ENCODE measurements around the gene CACNA2D1. TPM values are rescaled to one million over a fixed set of nuclear protein-coding genes. Genes with fewer than 3 reads are reported as not detected.

CACNA2D1 gene
- total RNA-seq, 4 donors from 2014 or later = 0.30 to 12.8 (median 2.4) TPM

GRCh38 chr7:81926154-81926553 lies 517.4 kb downstream of the CACNA2D1 start:
- TF ChIP-seq CTCF (IDR thresholded peaks at IDR 0.05) (no peak), POLR2A (IDR thresholded peaks at IDR 0.05) (no peak)
- Histone ChIP-seq H3K27ac (no peak overlapping the region), H3K9me3 (no peaks in the 10 kb centered on the region), H3K27me3 (no peaks in the 10 kb centered on the region), H3K4me1 (no peaks in the 10 kb centered on the region), H3K36me3 (no peaks in the 10 kb centered on the region), H3K4me3 (no peak overlapping the region)
- DNase-seq = no peak
- WGBS, 2 donors = 37 to 41% methylated on average over 2 of the region's 2 CpGs
- intact Hi-C loops (cut with DNase I) = no loop called here

- no peaks in the 10 kb centered on the region for H3K36me3 ChIP-seq
- TF ChIP-seq POLR2A (IDR thresholded peaks at IDR 0.05) (no peak), CTCF (IDR thresholded peaks at IDR 0.05) (no peak)
Observed at GRCh38 chr7:81925530-81925929, 518.0 kb downstream of the CACNA2D1 start.

GRCh38 chr7:81924494-81924893 lies 519.1 kb downstream of the CACNA2D1 start:
- no peak for TF ChIP-seq CTCF (IDR thresholded peaks at IDR 0.05)
- no peak for TF ChIP-seq POLR2A (IDR thresholded peaks at IDR 0.05)
- Histone ChIP-seq H3K9me3 (no peaks in the 10 kb centered on the region), H3K36me3 (no peaks in the 10 kb centered on the region), H3K4me3 (no peak overlapping the region), H3K4me1 (no peaks in the 10 kb centered on the region), H3K27me3 (no peaks in the 10 kb centered on the region), H3K27ac (no peak overlapping the region)
- WGBS, 2 donors = 43 to 63% methylated on average over 2 of the region's 2 CpGs
- intact Hi-C loops (cut with DNase I) = no loop called here
- DNase-seq = no peak

More at GRCh38 chr7:81925530-81925929, 518.0 kb downstream of the CACNA2D1 start:
- no peaks in the 10 kb centered on the region for H3K9me3 ChIP-seq
- DNase-seq = no peak
- WGBS, 2 donors = 81 to 88% methylated on average over 3 of the region's 3 CpGs
- H3K27ac ChIP-seq = no peak overlapping the region
- no peaks in the 10 kb centered on the region for H3K4me1 ChIP-seq
- intact Hi-C loops (cut with DNase I) = no loop called here
- no peaks in the 10 kb centered on the region for H3K27me3 ChIP-seq
- no peak overlapping the region for H3K4me3 ChIP-seq

GRCh38 chr7:81919494-81919893 lies 524.1 kb downstream of the CACNA2D1 start:
- 9 to 67% methylated on average over 1 of the region's 3 CpGs for WGBS, 2 donors
- no peak for DNase-seq
- no peak for TF ChIP-seq CTCF (IDR thresholded peaks at IDR 0.05)
- TF ChIP-seq POLR2A (IDR thresholded peaks at IDR 0.05) = no peak
- no peaks in the 10 kb centered on the region for H3K4me1 ChIP-seq
- no peak overlapping the region for H3K27ac ChIP-seq
- peaks cover 0 to under 1% (median 0%) of the 10 kb centered on the region in 3 donors for H3K9me3 ChIP-seq
- intact Hi-C loops (cut with DNase I) = no loop called here
- H3K4me3 ChIP-seq = no peak overlapping the region
- H3K36me3 ChIP-seq = no peaks in the 10 kb centered on the region
- H3K27me3 ChIP-seq = no peaks in the 10 kb centered on the region

- WGBS, 2 donors = 30 to 39% methylated on average over 2 of the region's 2 CpGs
- Histone ChIP-seq H3K27me3 (no peaks in the 10 kb centered on the region), H3K4me1 (no peaks in the 10 kb centered on the region), H3K9me3 (peaks cover 0 to 5% (median 0%) of the 10 kb centered on the region in 3 donors), H3K27ac (no peak overlapping the region), H3K4me3 (no peak overlapping the region), H3K36me3 (no peaks in the 10 kb centered on the region)
- intact Hi-C loops (cut with DNase I) = no loop called here
- TF ChIP-seq CTCF (IDR thresholded peaks at IDR 0.05) (no peak), POLR2A (IDR thresholded peaks at IDR 0.05) (no peak)
- DNase-seq = no peak
Observed at GRCh38 chr7:81908220-81908619, 535.4 kb downstream of the CACNA2D1 start.
